COLO829 (cell line): ENCODE data around the gene SYNJ2BP.
"Not testable (repeated sequence)": the region's sequence is repeated elsewhere in the genome, so short reads cannot be mapped to it uniquely, and the experiment has no call there.

Source experiments
- DNase-seq: peaks from one replicate; pipeline ENCODE4 v3.0.0; 2012; ENCODE audit warnings: low spot score

SYNJ2BP gene

GRCh38 chr14:70416725-70417349, at the start of gene SYNJ2BP:
SYNJ2BP (minus strand) TSS chr14:70417090; CDS start chr14:70416963, 127 bp downstream.
- peak; percentile 86 for DNase-seq

GRCh38 chr14:70454731-70455130, 37.8 kb upstream of the SYNJ2BP start:
- DNase-seq, result no peak

- DNase-seq, result no peak
Measured at GRCh38 chr14:70451874-70452273, 35.0 kb upstream of the SYNJ2BP start, which contains the start of gene ADAM21. ADAM21 (plus strand) TSS chr14:70452174; CDS start chr14:70457500, 5,326 bp downstream.

GRCh38 chr14:70448633-70449340, 31.9 kb upstream of the SYNJ2BP start:
- no peak for DNase-seq

GRCh38 chr14:70442750-70443149, 25.9 kb upstream of the SYNJ2BP start:
- no peak for DNase-seq

- DNase-seq, result peak; percentile 61
Measured at GRCh38 chr14:70441641-70442040, 24.8 kb upstream of the SYNJ2BP start.

- DNase-seq, result no peak
Measured at GRCh38 chr14:70436867-70437266, 20.0 kb upstream of the SYNJ2BP start.

- not testable (repeated sequence) for DNase-seq
Measured at GRCh38 chr14:70426555-70426954, 9.7 kb upstream of the SYNJ2BP start.

GRCh38 chr14:70425354-70425753, 8.5 kb upstream of the SYNJ2BP start:
- no peak for DNase-seq

GRCh38 chr14:70422538-70422937, 5.6 kb upstream of the SYNJ2BP start:
- no peak for DNase-seq

- DNase-seq, result not testable (repeated sequence)
Measured at GRCh38 chr14:70419270-70419931, 2.5 kb upstream of the SYNJ2BP start.

- DNase-seq, result peak; percentile 25
Measured at GRCh38 chr14:70416338-70416724, 559 bp downstream of the SYNJ2BP start.

GRCh38 chr14:70415788-70416187, 1.1 kb downstream of the SYNJ2BP start:
- DNase-seq, result no peak

- no peak for DNase-seq
Measured at GRCh38 chr14:70407621-70408020, 9.3 kb downstream of the SYNJ2BP start.

GRCh38 chr14:70406216-70406615, 10.7 kb downstream of the SYNJ2BP start:
- DNase-seq, result not testable (repeated sequence)

GRCh38 chr14:70403335-70403734, 13.6 kb downstream of the SYNJ2BP start:
- DNase-seq, result not testable (repeated sequence)

GRCh38 chr14:70401643-70402042, 15.2 kb downstream of the SYNJ2BP start:
- no peak for DNase-seq

- no peak for DNase-seq
Measured at GRCh38 chr14:70398706-70399431, 18.0 kb downstream of the SYNJ2BP start.

- DNase-seq, result no peak
Measured at GRCh38 chr14:70398280-70398679, 18.6 kb downstream of the SYNJ2BP start.

GRCh38 chr14:70397746-70398145, 19.1 kb downstream of the SYNJ2BP start:
- no peak for DNase-seq

GRCh38 chr14:70394674-70395306, 22.1 kb downstream of the SYNJ2BP start:
- DNase-seq, result no peak

GRCh38 chr14:70392676-70393075, 24.2 kb downstream of the SYNJ2BP start:
- no peak for DNase-seq
